Measurements from ENCODE around the gene ZNF451.

- no peak for TF ChIP-seq POLR2AphosphoS5 (IDR thresholded peaks at IDR 0.05; ENCODE audit: low read depth, low read length)
- no peak for TF ChIP-seq POU2F2 (IDR thresholded peaks at IDR 0.05; ENCODE audit: low read depth, low read length)
- no peak for TF ChIP-seq POLR2A (IDR thresholded peaks at IDR 0.05; ENCODE audit: low read depth, low read length)
- TF ChIP-seq TAF1 (IDR thresholded peaks at IDR 0.05; ENCODE audit: low read depth, low read length) = no peak
These were observed 37.8 kb downstream of the ZNF451 start for GRCh38 chr6:57127763-57128162.
